Stimulated activated CD8-positive, alpha-beta memory T cell treated with anti-CD3 and anti-CD28 coated beads, Interleukin-15, amount 100 ng/mL, for 48 hours (primary cell): Measurements from ENCODE around the gene OR8A1.

Source experiments
- DNase-seq, 2 donors: peaks; one replicate each; pipeline ENCODE4 v3.0.0-alpha.2; 2020; ENCODE audit warnings: low read depth in 2 of 2

The OR8A1 gene

GRCh38 chr11:124569697-124570096 is at the start of gene OR8A1:
Gene OR8A1 (plus strand): TSS chr11:124569997. CDS start chr11:124570120, 123 bp downstream.
- no peak for DNase-seq

GRCh38 chr11:124520550-124520854 is 49.3 kb upstream of the OR8A1 start:
- DNase-seq, result no peak

DNA sequence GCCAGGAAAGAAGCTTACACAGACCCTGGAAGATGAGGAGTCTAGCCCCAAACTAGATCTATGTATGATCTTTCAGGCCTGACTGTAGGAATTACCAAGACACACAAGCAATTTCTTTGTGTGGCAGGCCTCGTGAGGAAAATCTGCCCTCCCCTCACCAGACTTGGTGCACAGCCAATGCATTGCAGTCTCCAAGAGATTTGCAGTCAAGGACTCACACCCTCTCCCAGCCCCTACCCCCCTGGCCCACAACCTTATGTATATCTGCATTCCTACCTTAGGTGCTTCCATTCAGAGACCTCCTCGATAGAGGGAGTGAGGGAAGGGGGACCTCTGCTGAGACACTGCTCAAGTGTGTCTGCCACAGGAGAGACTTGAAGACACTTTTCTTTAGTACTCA is 36.2 kb upstream of the OR8A1 start:
- no peak for DNase-seq

GRCh38 chr11:124534051-124534450 is 35.7 kb upstream of the OR8A1 start:
- DNase-seq, result no peak

DNA sequence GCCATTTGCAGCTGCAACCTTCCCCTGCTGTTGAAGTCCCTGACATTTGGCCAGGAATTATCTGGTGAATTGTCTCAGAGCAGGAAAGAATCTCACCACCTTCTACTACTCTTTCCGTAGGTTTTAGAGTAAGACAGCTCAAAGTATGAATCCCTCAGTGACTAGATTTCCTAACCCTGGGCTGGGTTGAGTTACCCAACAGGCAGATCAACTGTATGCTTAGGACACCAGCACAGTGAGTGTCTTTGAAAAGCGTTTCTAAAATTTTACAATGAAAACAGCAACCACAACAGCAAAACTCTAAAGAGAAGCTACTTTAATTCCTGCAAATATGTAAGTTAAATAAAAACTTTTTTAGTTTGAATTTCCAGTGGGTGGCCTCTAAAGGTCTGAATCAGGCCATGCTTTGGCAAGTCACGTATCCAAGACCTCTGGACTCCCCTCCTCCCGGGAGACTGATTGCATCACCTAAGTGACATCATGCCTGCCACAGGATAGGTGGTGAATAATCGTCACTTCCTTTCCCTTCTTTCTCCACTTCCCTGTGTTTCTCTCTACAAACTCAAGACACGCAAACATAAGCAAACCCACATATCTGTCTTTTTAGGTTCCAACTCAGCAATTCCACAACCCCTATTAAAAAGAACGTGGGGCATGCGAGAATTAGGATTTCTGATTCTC is 34.1 kb upstream of the OR8A1 start:
- no peak for DNase-seq

DNA sequence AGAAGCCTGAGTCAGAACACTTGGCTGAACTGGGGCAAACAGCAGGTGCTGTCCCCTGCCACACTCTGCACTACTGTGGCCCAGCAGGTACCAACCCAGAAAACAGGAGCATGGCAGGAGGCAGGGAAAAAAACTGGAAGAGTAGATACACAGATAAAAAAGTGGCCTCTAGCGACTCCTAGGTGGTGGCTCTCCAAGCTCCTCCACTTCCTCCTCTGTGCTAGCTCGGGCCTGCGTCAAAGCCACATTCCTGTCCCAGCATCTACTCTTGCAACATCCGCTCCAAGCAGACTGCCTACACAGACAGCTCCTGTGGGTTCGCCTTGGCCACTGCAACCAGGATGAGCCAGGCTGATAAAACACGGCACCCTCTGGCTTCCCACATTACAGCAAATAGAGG is 33.3 kb upstream of the OR8A1 start:
- DNase-seq, result no peak

GRCh38 chr11:124538019-124538418 is 31.8 kb upstream of the OR8A1 start:
- DNase-seq, result no peak

GRCh38 chr11:124541204-124541603 is 28.6 kb upstream of the OR8A1 start:
- DNase-seq, result no peak

DNA sequence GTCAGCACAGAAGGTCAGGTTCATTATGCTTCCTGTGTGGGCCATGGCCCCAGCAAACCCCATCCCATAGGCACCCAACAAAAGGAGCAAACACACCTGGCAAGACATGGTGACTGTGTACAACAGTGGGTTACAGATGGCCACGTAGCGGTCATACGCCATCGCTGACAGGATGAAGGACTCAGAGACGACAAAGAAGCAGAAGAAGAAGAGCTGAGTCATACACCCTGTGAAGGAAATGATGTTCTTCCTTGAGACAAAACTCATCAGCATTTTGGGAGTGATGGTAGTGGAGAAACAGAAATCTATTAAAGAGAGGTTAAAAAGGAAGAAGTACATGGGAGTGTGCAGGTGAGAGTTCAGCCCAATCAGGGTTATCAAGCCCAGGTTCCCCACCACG is 26.7 kb upstream of the OR8A1 start:
- no peak for DNase-seq

- no peak for DNase-seq
Observed at GRCh38 chr11:124543554-124543953, 26.2 kb upstream of the OR8A1 start, which contains the start of gene OR8B12. Gene OR8B12 (minus strand): TSS chr11:124543654. CDS start chr11:124543654, 0 bp downstream.

DNA sequence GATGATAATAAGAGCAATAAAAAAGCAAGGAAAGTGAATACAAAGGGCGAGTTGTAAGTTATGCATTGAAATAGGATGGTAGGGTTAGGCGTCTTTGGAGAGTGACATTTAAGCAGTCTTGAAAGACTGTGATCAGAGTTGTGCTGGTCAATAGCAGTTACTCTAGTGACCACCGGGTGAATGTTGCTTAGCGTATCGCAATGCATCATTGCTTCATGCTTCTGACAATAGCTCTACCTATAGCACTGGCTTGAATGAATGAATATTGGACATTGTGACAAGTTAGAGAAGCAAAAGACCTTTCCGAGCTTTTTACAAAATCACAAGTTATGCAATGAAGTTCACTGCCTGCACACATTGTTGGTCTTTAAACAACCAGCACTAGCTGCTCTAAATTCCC is 18.6 kb upstream of the OR8A1 start:
- DNase-seq, result no peak

DNA sequence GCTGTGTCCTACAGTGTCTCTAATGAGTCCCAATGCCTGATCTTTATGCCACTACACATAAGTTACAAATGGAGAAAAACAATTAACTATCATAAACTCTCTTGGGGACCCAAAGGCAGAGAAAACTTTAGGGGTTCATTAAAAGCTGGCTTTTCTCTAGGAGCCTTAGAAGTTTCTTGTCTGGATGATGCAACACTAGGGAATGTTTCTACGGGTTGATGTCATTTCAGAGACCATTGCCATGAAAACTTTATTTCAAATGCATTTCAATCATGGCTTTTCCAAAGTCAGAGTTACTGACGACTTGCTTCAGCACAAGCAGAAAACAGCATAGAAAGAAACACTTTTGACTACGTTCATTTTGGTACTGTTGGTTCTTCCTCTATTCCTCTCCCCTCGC is 17.8 kb upstream of the OR8A1 start:
- no peak for DNase-seq

DNA sequence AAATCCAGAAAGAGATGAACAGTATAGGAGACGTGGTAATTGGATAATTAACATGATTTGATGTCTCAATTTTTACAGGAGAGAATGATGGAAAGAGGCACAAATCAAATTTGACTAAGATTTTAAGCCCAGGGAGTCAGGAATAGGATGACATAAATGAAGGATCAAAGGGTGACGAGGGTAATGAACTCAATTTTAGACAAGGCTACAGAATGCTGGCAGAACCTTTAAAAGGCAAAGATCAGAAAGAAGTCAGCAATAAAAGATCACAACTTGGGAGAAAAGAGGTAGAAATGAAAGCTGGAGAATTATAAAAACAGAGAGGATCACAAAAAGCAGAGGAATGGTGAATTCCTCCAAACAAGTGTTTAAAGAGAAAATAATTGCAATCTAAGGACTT is 13.0 kb upstream of the OR8A1 start:
- DNase-seq, result no peak

DNA sequence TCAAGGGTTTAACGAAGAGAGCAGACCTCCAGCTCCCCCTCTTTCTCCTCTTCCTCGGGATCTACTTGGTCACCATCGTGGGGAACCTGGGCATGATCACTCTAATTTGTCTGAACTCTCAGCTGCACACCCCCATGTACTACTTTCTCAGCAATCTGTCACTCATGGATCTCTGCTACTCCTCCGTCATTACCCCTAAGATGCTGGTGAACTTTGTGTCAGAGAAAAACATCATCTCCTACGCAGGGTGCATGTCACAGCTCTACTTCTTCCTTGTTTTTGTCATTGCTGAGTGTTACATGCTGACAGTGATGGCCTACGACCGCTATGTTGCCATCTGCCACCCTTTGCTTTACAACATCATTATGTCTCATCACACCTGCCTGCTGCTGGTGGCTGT is 363 bp downstream of the OR8A1 start:
- DNase-seq, result no peak

DNA sequence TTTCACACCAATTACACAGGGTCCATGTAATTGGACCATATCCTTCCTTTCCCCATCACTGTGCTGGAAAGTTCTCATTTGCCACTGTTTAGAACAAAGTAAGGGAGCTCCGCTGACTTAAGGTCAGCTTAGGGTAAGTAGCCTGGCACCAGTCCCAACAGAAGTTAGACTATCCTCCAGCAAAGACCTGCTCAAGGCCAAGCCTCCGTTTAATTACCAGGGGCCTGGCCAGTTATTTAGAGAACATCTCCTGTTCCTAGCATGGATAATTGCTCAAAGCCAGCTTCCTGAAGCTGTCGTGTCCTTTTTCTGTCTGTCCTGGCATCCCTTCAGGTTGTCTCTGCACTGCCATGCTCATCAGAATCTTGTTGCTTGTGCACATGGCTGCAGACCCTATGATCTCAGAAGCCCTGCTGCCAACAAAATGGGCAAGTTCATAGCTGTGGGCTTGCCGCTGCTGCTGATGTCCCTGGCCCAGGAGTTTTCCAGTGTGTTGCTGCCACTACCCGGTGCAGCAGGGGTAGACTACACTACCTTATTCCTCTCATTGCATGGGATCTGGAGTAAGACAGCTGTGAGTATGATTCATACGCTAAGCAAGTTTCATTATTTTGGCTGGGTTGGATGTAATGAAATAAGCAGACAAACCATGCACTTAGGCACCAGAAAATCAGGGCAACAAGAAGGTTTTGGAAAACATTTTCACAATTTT is 8.1 kb downstream of the OR8A1 start:
- no peak for DNase-seq

- no peak for DNase-seq
Observed at GRCh38 chr11:124578761-124579160, 9.0 kb downstream of the OR8A1 start.

GRCh38 chr11:124581817-124582216 is 12.0 kb downstream of the OR8A1 start:
- DNase-seq, result no peak

DNA sequence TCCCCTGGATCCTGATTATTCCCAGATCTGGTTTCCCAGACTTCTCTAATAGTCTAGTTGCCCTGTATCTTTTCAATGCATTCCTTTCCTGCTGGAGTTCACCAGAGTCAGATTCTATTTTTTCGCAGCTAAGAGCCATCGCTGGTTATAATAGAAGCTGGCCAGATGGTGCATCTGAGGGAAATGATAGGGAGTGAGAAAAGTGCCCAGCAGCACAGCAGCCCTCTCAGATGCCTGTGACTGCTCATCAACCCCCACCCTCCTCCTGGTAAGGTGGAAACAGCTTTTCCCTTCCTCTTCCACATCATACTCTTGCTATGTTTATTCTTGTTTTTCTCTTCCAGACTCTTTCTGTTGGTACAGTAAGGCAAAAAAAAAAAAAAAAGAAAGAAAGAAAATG is 12.8 kb downstream of the OR8A1 start:
- DNase-seq, result no peak

GRCh38 chr11:124583781-124584180 is 14.0 kb downstream of the OR8A1 start:
- DNase-seq, result no peak

DNA sequence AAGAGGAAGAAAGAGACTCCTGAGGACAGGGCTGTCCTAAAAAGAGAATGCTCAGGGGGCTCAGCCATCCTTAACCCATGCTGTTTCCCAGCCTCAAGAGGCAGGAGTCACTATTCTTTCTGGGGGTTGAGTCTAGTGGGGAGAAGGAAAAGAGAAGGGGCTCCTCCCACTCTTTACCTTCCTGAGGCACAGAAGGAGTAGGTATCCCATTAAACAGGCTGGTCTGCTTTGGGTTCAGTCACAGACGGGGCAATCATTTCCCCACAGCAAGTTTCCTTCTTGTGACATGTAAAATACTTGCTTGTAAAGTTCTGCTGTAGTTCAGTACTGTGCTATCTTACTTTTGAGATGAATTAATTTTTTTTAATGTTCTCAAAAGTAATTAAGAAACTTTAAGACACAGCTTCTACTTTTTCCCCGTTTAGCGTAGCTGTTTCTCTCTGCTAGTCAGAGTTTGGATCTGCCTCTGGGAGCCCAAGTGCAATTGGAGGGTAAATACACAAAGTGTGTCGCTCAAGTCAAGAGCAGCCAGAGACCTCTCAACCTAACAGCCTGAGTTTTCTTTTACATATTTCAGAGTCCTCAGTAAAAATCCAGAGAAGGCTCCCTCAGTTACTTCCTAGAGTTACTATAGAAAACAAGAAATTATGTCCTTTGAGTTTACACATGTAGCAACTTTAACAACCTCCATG is 15.0 kb downstream of the OR8A1 start:
- no peak for DNase-seq

GRCh38 chr11:124586238-124586860 is 16.6 kb downstream of the OR8A1 start:
- no peak for DNase-seq

- DNase-seq, result no peak
Observed at GRCh38 chr11:124591430-124591829, 21.6 kb downstream of the OR8A1 start.

- no peak for DNase-seq
Observed at GRCh38 chr11:124592627-124593026, 22.8 kb downstream of the OR8A1 start.
